Measurements from ENCODE around the gene NID2. TPM values are rescaled to one million over a fixed set of nuclear protein-coding genes. Genes with fewer than 3 reads are reported as not detected.

Gene NID2
- total RNA-seq, 4 donors from 2014 or later: 1.9 to 5.6 (median 4.3) TPM

DNA sequence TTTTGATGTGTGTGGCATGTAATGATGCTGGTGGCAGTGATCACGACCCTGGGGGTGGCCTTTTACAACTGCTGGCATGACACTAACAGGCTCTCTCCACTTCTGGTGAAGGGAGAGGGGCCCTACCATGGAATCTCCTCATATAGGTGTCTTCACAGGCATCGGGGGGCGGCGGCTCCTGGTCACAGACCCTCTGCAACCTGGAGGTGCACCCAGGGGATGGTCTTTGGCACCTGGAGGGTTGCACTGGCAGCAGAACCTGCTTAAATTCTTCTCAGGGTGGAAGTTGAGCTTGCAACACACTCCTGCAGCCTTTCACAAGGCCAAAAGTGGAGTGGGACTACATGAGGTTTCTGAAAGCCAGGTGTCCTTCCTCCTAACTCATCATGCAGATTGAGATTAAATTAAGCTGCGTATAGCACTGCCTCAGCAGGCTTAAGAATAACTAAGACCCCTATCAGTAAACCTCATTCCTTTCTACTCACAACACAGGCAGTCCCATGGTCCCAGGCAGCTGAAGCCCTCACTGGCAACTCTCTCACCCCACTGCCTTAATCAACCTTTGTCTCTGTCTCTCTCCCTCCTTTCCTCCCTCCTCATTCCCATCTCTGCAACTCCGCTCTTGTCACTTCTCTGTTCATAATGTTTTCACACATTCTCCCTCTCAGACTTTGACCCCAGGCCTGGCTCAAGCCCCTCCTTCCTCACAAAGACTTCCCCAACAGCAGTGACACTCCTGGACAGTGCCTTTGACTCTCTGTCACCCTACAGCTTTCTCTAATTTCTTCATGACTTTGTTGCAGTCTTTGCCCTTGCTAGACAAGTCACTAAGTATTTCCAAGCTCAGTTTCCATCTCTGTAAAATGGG, 18.9 kb downstream of the NID2 start:
- no peaks in the 10 kb centered on the region for H3K27me3 ChIP-seq
- H3K9me3 ChIP-seq: no peaks in the 10 kb centered on the region
- intact Hi-C loops (cut with DNase I; ENCODE audit: low total_unique reads) (loop anchor here (5.0 kb wide), 1 partner anchor 33 kb away; no protein-coding TSS in a partner anchor), in situ Hi-C loops (cut with MboI; ENCODE audit: low sequenced_read_pairs in 4 of 4) (no loop called here)
- no peak overlapping the region for H3K27ac ChIP-seq
- DNase-seq: no peak
- peaks cover 7 to 19% of the 10 kb centered on the region in 2 donors for H3K4me1 ChIP-seq
- TF ChIP-seq POLR2A (IDR thresholded peaks at IDR 0.05): no peak
- TF ChIP-seq, protein P1, sequence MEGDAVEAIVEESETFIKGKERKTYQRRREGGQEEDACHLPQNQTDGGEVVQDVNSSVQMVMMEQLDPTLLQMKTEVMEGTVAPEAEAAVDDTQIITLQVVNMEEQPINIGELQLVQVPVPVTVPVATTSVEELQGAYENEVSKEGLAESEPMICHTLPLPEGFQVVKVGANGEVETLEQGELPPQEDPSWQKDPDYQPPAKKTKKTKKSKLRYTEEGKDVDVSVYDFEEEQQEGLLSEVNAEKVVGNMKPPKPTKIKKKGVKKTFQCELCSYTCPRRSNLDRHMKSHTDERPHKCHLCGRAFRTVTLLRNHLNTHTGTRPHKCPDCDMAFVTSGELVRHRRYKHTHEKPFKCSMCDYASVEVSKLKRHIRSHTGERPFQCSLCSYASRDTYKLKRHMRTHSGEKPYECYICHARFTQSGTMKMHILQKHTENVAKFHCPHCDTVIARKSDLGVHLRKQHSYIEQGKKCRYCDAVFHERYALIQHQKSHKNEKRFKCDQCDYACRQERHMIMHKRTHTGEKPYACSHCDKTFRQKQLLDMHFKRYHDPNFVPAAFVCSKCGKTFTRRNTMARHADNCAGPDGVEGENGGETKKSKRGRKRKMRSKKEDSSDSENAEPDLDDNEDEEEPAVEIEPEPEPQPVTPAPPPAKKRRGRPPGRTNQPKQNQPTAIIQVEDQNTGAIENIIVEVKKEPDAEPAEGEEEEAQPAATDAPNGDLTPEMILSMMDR (IDR thresholded peaks at IDR 0.05 in 4 of 5, conservative IDR thresholded peaks at IDR 0.05 in 1 of 5): no peak
- H3K4me3 ChIP-seq: no peak overlapping the region
- no peaks in the 10 kb centered on the region for H3K36me3 ChIP-seq
- ATAC-seq: no peak

DNA sequence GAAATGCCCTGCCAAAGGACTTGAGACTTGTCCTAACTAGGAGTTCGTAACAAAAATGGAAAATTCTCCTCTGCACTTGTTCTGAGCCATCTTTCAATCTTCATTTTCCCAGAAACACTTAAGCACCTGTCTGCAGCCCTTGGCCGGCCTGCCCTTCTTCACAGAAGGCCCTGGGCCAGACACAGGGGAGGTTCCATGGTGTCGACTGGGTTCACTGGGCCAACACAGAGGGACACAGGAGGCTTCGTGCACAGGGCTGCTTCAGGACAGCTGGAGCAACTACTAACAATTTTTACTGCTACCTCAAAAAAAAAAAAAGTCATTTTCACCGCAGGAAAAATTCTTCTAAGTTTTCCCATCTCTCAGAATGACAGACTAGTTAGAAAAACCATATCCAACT, 19.6 kb downstream of the NID2 start:
- TF ChIP-seq POLR2A (IDR thresholded peaks at IDR 0.05): no peak
- TF ChIP-seq, protein P1 (IDR thresholded peaks at IDR 0.05 in 4 of 5, conservative IDR thresholded peaks at IDR 0.05 in 1 of 5): no peak
- peaks cover 7 to 19% of the 10 kb centered on the region in 2 donors for H3K4me1 ChIP-seq

GRCh38 chr14:52048641-52049204, 20.1 kb downstream of the NID2 start:
- no peak overlapping the region for H3K27ac ChIP-seq
- H3K9me3 ChIP-seq: no peaks in the 10 kb centered on the region
- no peaks in the 10 kb centered on the region for H3K36me3 ChIP-seq
- TF ChIP-seq, protein P1 (IDR thresholded peaks at IDR 0.05 in 4 of 5, conservative IDR thresholded peaks at IDR 0.05 in 1 of 5): no peak
- no peak for TF ChIP-seq POLR2A (IDR thresholded peaks at IDR 0.05)
- no peak overlapping the region for H3K4me3 ChIP-seq
- in situ Hi-C loops (cut with MboI; ENCODE audit: low sequenced_read_pairs in 4 of 4) (no loop called here), intact Hi-C loops (cut with DNase I; ENCODE audit: low total_unique reads) (no loop called here)
- H3K27me3 ChIP-seq: no peaks in the 10 kb centered on the region
- ATAC-seq (no peak), DNase-seq (peak in 1 of 2 donors; percentile 52)
- peaks cover 7 to 19% of the 10 kb centered on the region in 2 donors for H3K4me1 ChIP-seq

More for the DNA sequence above, 19.6 kb downstream of the NID2 start:
- H3K27me3 ChIP-seq: no peaks in the 10 kb centered on the region
- no peaks in the 10 kb centered on the region for H3K36me3 ChIP-seq
- no peaks in the 10 kb centered on the region for H3K9me3 ChIP-seq
- in situ Hi-C loops (cut with MboI; ENCODE audit: low sequenced_read_pairs in 4 of 4) (no loop called here), intact Hi-C loops (cut with DNase I; ENCODE audit: low total_unique reads) (no loop called here)
- H3K27ac ChIP-seq: no peak overlapping the region
- H3K4me3 ChIP-seq: no peak overlapping the region
- ATAC-seq (no peak), DNase-seq (no peak)

GRCh38 chr14:52048116-52048515, 20.7 kb downstream of the NID2 start:
- Histone ChIP-seq H3K4me3 (no peak overlapping the region), H3K36me3 (no peaks in the 10 kb centered on the region), H3K27me3 (no peaks in the 10 kb centered on the region), H3K27ac (no peak overlapping the region), H3K9me3 (no peaks in the 10 kb centered on the region), H3K4me1 (peaks cover 7 to 19% of the 10 kb centered on the region in 2 donors)
- no peak for TF ChIP-seq POLR2A (IDR thresholded peaks at IDR 0.05)
- TF ChIP-seq, protein P1 (IDR thresholded peaks at IDR 0.05 in 4 of 5, conservative IDR thresholded peaks at IDR 0.05 in 1 of 5): no peak
- intact Hi-C loops (cut with DNase I; ENCODE audit: low total_unique reads): no loop called here
- DNase-seq (no peak), ATAC-seq (no peak)
- in situ Hi-C loops (cut with MboI; ENCODE audit: low sequenced_read_pairs in 4 of 4): no loop called here

Data from gastrocnemius medialis (tissue), 4 donors.